Ishikawa (cell line): Measurements from ENCODE around the gene ASH1L.

ENCODE experiments used
- CEBPB ChIP-seq: IDR thresholded peaks from 2 replicates; pipeline ENCODE4 v1.6.1; 2012
- EGR1 ChIP-seq: IDR thresholded peaks from 2 replicates; pipeline ENCODE4 v1.6.1; 2012
- EP300 ChIP-seq: IDR thresholded peaks from 2 replicates; pipeline ENCODE4 v1.6.1; 2012; ENCODE audit warnings: borderline replicate concordance
- FOXM1 ChIP-seq: IDR thresholded peaks from 2 replicates; pipeline ENCODE4 v1.6.1; 2012; ENCODE audit warnings: low read depth, borderline replicate concordance
- NFIC ChIP-seq: IDR thresholded peaks from 2 replicates; pipeline ENCODE4 v1.6.1; 2012
- RAD21 ChIP-seq: IDR thresholded peaks from 2 replicates; pipeline ENCODE4 v1.6.1; 2012; ENCODE audit warnings: low read depth
- TAF1 ChIP-seq: IDR thresholded peaks from 2 replicates; pipeline ENCODE4 v1.6.1; 2012; ENCODE audit warnings: low read depth, mild to moderate bottlenecking
- TCF12 ChIP-seq: IDR thresholded peaks from 2 replicates; pipeline ENCODE4 v1.6.1; 2012; ENCODE audit warnings: low read depth
- YY1 ChIP-seq: IDR thresholded peaks from 2 replicates; pipeline ENCODE4 v1.6.1; 2012; ENCODE audit warnings: low read depth
- ZBTB7A ChIP-seq: IDR thresholded peaks from 2 replicates; pipeline ENCODE4 v1.6.1; 2012; ENCODE audit warnings: low read depth
- TF ChIP-seq, protein P1 (sequence below): IDR thresholded peaks from 2 replicates; pipeline ENCODE4 v1.6.1; 2012; ENCODE audit warnings: low read depth, mild to moderate bottlenecking
- TF ChIP-seq, protein P2 (sequence below): IDR thresholded peaks from 2 replicates; pipeline ENCODE4 v1.6.1; 2012

DNA sequence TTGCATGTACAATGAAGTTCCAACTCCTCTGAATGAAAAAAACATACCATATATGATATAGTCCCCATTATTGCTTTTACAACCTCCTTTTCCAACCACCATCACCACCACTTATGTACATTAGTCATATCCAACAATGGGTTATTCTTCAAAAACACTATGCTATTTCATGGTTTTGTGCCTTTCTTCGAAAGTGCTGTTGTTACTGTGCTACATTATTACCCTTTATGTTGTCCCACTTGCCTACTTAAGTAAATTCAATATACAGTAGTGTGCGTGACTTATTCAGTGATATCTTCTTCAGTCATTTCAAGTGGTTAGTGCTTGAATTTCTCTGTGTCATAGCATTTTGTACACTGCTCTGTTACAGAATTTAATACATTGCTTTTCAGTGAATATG lies 105.3 kb downstream of the ASH1L start:
- TF ChIP-seq, protein P1, sequence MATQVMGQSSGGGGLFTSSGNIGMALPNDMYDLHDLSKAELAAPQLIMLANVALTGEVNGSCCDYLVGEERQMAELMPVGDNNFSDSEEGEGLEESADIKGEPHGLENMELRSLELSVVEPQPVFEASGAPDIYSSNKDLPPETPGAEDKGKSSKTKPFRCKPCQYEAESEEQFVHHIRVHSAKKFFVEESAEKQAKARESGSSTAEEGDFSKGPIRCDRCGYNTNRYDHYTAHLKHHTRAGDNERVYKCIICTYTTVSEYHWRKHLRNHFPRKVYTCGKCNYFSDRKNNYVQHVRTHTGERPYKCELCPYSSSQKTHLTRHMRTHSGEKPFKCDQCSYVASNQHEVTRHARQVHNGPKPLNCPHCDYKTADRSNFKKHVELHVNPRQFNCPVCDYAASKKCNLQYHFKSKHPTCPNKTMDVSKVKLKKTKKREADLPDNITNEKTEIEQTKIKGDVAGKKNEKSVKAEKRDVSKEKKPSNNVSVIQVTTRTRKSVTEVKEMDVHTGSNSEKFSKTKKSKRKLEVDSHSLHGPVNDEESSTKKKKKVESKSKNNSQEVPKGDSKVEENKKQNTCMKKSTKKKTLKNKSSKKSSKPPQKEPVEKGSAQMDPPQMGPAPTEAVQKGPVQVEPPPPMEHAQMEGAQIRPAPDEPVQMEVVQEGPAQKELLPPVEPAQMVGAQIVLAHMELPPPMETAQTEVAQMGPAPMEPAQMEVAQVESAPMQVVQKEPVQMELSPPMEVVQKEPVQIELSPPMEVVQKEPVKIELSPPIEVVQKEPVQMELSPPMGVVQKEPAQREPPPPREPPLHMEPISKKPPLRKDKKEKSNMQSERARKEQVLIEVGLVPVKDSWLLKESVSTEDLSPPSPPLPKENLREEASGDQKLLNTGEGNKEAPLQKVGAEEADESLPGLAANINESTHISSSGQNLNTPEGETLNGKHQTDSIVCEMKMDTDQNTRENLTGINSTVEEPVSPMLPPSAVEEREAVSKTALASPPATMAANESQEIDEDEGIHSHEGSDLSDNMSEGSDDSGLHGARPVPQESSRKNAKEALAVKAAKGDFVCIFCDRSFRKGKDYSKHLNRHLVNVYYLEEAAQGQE: no peak
- TF ChIP-seq YY1 (no peak), EP300 (no peak), RAD21 (no peak), EGR1 (no peak), TCF12 (no peak), CEBPB (no peak), ZBTB7A (no peak), TAF1 (no peak), FOXM1 (no peak), NFIC (no peak)
- TF ChIP-seq, protein P2, sequence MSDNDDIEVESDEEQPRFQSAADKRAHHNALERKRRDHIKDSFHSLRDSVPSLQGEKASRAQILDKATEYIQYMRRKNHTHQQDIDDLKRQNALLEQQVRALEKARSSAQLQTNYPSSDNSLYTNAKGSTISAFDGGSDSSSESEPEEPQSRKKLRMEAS: no peak
